Neuronal stem cell (in vitro differentiated cells): Measurements from ENCODE around the gene TAF4B.

ENCODE experiments used
- DNase-seq: peaks from one replicate; pipeline ENCODE4 v3.0.0-alpha.2; 2013; ENCODE audit warnings: low spot score
- H2AFZ ChIP-seq: one replicate; pipeline ENCODE4 v1.6.1; 2013; ENCODE audit warnings: mild to moderate bottlenecking, low read length, inconsistent platforms
- H2AK5ac ChIP-seq: 2 replicates; pipeline ENCODE4 v1.6.1; 2013; ENCODE audit warnings: low read depth, mild to moderate bottlenecking, inconsistent platforms, low read length, moderate library complexity, mixed read lengths
- H2BK120ac ChIP-seq: 2 replicates; pipeline ENCODE4 v1.6.1; 2013; ENCODE audit warnings: low read depth, mild to moderate bottlenecking, inconsistent platforms, low read length, moderate library complexity, mixed read lengths
- H2BK12ac ChIP-seq: one replicate; pipeline ENCODE4 v1.6.1; 2013; ENCODE audit warnings: low read length, inconsistent platforms
- H2BK15ac ChIP-seq: 2 replicates; pipeline ENCODE4 v1.6.1; 2013; ENCODE audit warnings: mild to moderate bottlenecking, low read length, inconsistent platforms, mixed read lengths
- H2BK5ac ChIP-seq: one replicate; pipeline ENCODE4 v1.6.1; 2013; ENCODE audit warnings: inconsistent platforms, mild to moderate bottlenecking, low read length, moderate library complexity
- H3K14ac ChIP-seq: one replicate; pipeline ENCODE4 v1.6.1; 2013; ENCODE audit warnings: low read length, inconsistent platforms
- H3K18ac ChIP-seq: 2 replicates; pipeline ENCODE4 v1.6.1; 2013; ENCODE audit warnings: low read length, inconsistent platforms
- H3K23ac ChIP-seq: 2 replicates; pipeline ENCODE4 v1.6.1; 2013; ENCODE audit warnings: low read depth, mild to moderate bottlenecking, mixed read lengths, low read length, inconsistent platforms; ENCODE audit not compliant: poor library complexity
- H3K27ac ChIP-seq: replicated peaks from 3 replicates; pipeline ENCODE4 v1.5.1; 2013; ENCODE audit warnings: low read length, inconsistent platforms
- H3K27me3 ChIP-seq, 3 experiments: 2 replicates each; pipeline ENCODE4 v1.6.1; 2013; ENCODE audit warnings: low read length in 3 of 3, mild to moderate bottlenecking in 2 of 3, inconsistent platforms in 1 of 3, low read depth in 1 of 3, mixed read lengths in 1 of 3, moderate library complexity in 1 of 3; ENCODE audit not compliant: control insufficient read depth in 3 of 3, insufficient read depth in 3 of 3
- H3K36me3 ChIP-seq, 2 donors: replicated peaks in 1 of 2; 2 replicates each; pipeline ENCODE4 v1.6.1; 2013; ENCODE audit warnings: low read length in 2 of 2; ENCODE audit not compliant: control insufficient read depth in 2 of 2, insufficient read depth in 2 of 2
- H3K4ac ChIP-seq: 2 replicates; pipeline ENCODE4 v1.6.1; 2013; ENCODE audit warnings: inconsistent platforms, mild to moderate bottlenecking, low read length, moderate library complexity
- H3K4me1 ChIP-seq, 2 donors: 1 replicate in 1 of 2; 2 replicates in 1 of 2; pipeline ENCODE4 v1.6.1; 2013; ENCODE audit warnings: low read length in 2 of 2, low read depth in 1 of 2; ENCODE audit not compliant: control insufficient read depth in 2 of 2, insufficient read depth in 1 of 2
- H3K4me2 ChIP-seq: one replicate; pipeline ENCODE4 v1.6.1; 2013; ENCODE audit warnings: mild to moderate bottlenecking, low read length, inconsistent platforms; ENCODE audit not compliant: insufficient read depth, poor library complexity, severe bottlenecking
- H3K4me3 ChIP-seq, 2 donors: 2 replicates each; pipeline ENCODE4 v1.5.1; 2013; ENCODE audit warnings: low read length in 2 of 2, mild to moderate bottlenecking in 2 of 2, inconsistent platforms in 1 of 2, moderate library complexity in 1 of 2
- H3K79me1 ChIP-seq: one replicate; pipeline ENCODE4 v1.6.1; 2013; ENCODE audit warnings: low read depth, mild to moderate bottlenecking, inconsistent platforms, low read length, moderate library complexity
- H3K9ac ChIP-seq: one replicate; pipeline ENCODE4 v1.6.1; 2013; ENCODE audit warnings: mild to moderate bottlenecking, low read depth, low read length, inconsistent platforms; ENCODE audit not compliant: poor library complexity
- H3K9me3 ChIP-seq, 2 donors: replicated peaks in 1 of 2; 2 replicates each; pipeline versions ENCODE3 to v1.6.1; 2013; ENCODE audit warnings: low read length in 2 of 2, mild to moderate bottlenecking in 2 of 2, inconsistent platforms in 1 of 2, low read depth in 1 of 2, mixed read lengths in 1 of 2, moderate library complexity in 1 of 2; ENCODE audit not compliant: control insufficient read depth in 2 of 2, insufficient read depth in 1 of 2
- H4K8ac ChIP-seq: one replicate; pipeline ENCODE4 v1.6.1; 2013; ENCODE audit warnings: low read depth, mild to moderate bottlenecking, inconsistent platforms, low read length, moderate library complexity
- H4K91ac ChIP-seq: one replicate; pipeline ENCODE4 v1.6.1; 2013; ENCODE audit warnings: low read length, low read depth, mild to moderate bottlenecking, inconsistent platforms; ENCODE audit not compliant: poor library complexity
- WGBS, 2 donors: extraction: QIAGEN DNeasy Blood & Tissue Kit; methylation state at CpG; one replicate each; pipeline ENCODE4 v1.1.7; 2013; ENCODE audit warnings: missing lambda C conversion rate in 2 of 2, mixed read lengths in 1 of 2; ENCODE audit not compliant: insufficient read length in 2 of 2, insufficient replicate concordance in 1 of 2; ENCODE audit errors: extremely low coverage in 2 of 2; 5-methylcytosine and 5-hydroxymethylcytosine counted together

Gene TAF4B

GRCh38 chr18:26227051-26227670, 916 bp downstream of the TAF4B start:
- Histone ChIP-seq H3K9ac (peak overlapping the region; percentile 92), H2BK5ac (no peak overlapping the region), H3K79me1 (no peaks in the 10 kb centered on the region), H3K36me3 (no peaks in the 10 kb centered on the region), H2AFZ (peak overlapping the region; percentile 100), H3K23ac (peak overlapping the region; percentile 85), H3K27ac (no peak overlapping the region), H3K4ac (no peak overlapping the region), H2BK15ac (no peak overlapping the region), H3K18ac (peak overlapping the region; percentile 89), H2AK5ac (peak overlapping the region; percentile 92), H3K4me1 (no peaks in the 10 kb centered on the region), H3K4me3 (peak overlapping the region; percentile 92 to 97), H2BK120ac (no peak overlapping the region), H3K27me3 (peaks cover 0 to 34% (median 9%) of the 10 kb centered on the region in 3 experiments), H4K8ac (no peak overlapping the region), H4K91ac (no peak overlapping the region), H2BK12ac (no peak overlapping the region), H3K9me3 (no peaks in the 10 kb centered on the region), H3K4me2 (peak overlapping the region; percentile 97), H3K14ac (peak overlapping the region; percentile 94)
- no CpG with 5 or more reads among the region's 28 CpGs for WGBS, 2 donors
- no peak for DNase-seq

DNA sequence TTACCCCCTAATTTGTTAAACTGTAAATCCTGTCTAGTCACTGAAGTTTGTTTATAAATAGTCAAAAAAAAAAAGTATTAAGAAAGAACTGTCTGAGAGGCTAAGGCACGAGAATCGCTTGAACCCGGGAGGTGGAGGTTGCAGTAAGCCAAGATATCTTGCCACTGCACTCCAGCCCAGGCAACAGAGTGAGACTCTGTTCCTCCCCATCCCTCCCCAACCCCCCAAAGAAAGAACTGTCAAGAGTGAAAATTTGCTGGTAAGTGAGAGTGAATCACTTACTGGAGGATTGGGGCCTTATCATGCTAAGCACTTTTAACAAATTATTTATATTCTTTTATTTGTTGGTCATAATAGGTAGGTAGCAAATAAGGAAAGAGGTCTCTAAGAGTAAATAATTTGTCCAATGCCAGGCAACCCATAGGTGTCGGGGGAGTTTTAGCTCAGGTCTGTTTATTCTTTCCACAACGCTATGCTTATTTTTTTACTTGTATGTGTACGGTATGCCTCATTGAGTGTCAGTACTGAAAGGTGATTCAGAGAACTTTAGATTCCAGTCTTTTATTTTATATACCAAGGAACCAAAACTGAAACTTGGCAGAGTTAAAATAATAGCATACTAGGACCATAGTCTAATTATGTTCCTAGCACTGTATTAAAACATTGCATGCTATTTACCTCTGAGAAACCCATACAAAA, 2.5 kb downstream of the TAF4B start:
- Histone ChIP-seq H3K4me2 (no peak overlapping the region), H3K27ac (no peak overlapping the region), H3K18ac (no peak overlapping the region), H2BK5ac (no peak overlapping the region), H2BK15ac (no peak overlapping the region), H3K14ac (no peak overlapping the region), H3K79me1 (no peaks in the 10 kb centered on the region), H3K23ac (no peak overlapping the region), H2AK5ac (no peak overlapping the region), H4K8ac (no peak overlapping the region), H2AFZ (no peak overlapping the region), H3K4me3 (no peak overlapping the region), H4K91ac (no peak overlapping the region), H2BK12ac (no peak overlapping the region), H3K4ac (no peak overlapping the region), H3K36me3 (no peaks in the 10 kb centered on the region), H3K9ac (no peak overlapping the region), H3K27me3 (peaks cover 0 to 34% (median 9%) of the 10 kb centered on the region in 3 experiments), H2BK120ac (no peak overlapping the region), H3K4me1 (peaks cover 4 to 6% of the 10 kb centered on the region in 2 donors), H3K9me3 (no peaks in the 10 kb centered on the region)
- no peak for DNase-seq
- WGBS, 2 donors = no CpG with 5 or more reads among the region's 6 CpGs

DNA sequence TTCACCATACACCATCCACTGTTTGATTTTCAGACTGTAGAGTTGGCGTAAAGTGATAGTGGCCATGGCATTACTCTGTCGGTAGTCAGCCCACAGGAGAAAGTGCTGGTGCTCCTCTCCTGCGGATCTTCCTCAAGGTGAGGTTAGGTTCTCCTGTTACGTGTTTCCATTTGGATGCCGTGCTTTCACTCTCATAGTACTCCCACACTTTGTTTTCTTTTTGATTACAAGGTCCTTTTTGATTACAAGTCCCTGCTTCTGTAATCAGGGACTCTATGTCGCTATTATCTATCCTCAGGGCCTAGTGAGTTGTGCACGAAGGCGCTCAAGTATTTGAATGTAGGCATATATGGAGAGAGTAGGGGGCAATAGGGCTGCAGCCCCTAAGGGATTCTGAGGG, 4.3 kb downstream of the TAF4B start:
- no peak overlapping the region for H3K4ac ChIP-seq
- H2BK15ac ChIP-seq = no peak overlapping the region
- no peak overlapping the region for H4K91ac ChIP-seq
- no peaks in the 10 kb centered on the region for H3K9me3 ChIP-seq
- H4K8ac ChIP-seq = no peak overlapping the region
- H2BK12ac ChIP-seq = no peak overlapping the region
- no peak overlapping the region for H3K27ac ChIP-seq
- H3K4me2 ChIP-seq = no peak overlapping the region
- no peaks in the 10 kb centered on the region for H3K79me1 ChIP-seq
- H2BK5ac ChIP-seq = no peak overlapping the region
- no peak overlapping the region for H3K23ac ChIP-seq
- H3K4me1 ChIP-seq = peaks cover 4 to 7% of the 10 kb centered on the region in 2 donors
- H3K18ac ChIP-seq = no peak overlapping the region
- H3K14ac ChIP-seq = no peak overlapping the region
- H3K27me3 ChIP-seq = peaks cover 0 to 22% (median 9%) of the 10 kb centered on the region in 3 experiments
- H3K36me3 ChIP-seq = no peaks in the 10 kb centered on the region
- H3K4me3 ChIP-seq = peak overlapping the region in 1 of 2 donors; percentile 58
- no CpG with 5 or more reads among the region's 8 CpGs for WGBS, 2 donors
- no peak overlapping the region for H2AFZ ChIP-seq
- DNase-seq = no peak
- no peak overlapping the region for H2AK5ac ChIP-seq
- no peak overlapping the region for H2BK120ac ChIP-seq
- H3K9ac ChIP-seq = no peak overlapping the region

DNA sequence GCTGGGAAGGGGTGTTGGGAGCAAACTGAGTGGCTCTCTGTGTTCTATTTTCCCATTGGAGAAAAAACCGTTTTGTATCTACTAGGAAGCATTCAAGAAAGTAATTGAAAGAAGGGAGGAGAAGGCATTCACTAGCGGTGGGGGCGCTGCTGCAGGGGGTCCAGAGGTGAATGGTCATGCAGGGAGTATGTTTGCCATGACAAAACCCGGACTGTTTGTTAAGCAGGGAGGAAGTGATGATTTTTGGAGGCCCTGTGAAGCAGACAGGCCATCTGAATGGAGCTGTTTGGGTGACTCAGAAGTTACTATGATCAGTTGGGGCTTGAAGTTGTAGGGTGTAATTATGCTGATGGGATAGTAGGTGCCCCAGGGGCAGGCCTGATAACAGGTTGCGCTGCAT, 7.0 kb downstream of the TAF4B start:
- Histone ChIP-seq H3K27me3 (peaks cover 0 to 8% (median 0%) of the 10 kb centered on the region in 3 experiments), H2BK120ac (no peak overlapping the region), H4K8ac (no peak overlapping the region), H3K23ac (no peak overlapping the region), H3K4ac (no peak overlapping the region), H3K9me3 (no peaks in the 10 kb centered on the region), H3K4me3 (no peak overlapping the region), H4K91ac (no peak overlapping the region), H3K9ac (no peak overlapping the region), H2BK5ac (no peak overlapping the region), H3K36me3 (no peaks in the 10 kb centered on the region), H2BK12ac (no peak overlapping the region), H3K4me2 (no peak overlapping the region), H2BK15ac (no peak overlapping the region), H3K79me1 (no peaks in the 10 kb centered on the region), H2AK5ac (no peak overlapping the region), H3K18ac (no peak overlapping the region), H3K14ac (no peak overlapping the region), H2AFZ (peak overlapping the region; percentile 59), H3K27ac (no peak overlapping the region), H3K4me1 (peaks cover 4 to 7% of the 10 kb centered on the region in 2 donors)
- WGBS, 2 donors = no CpG with 5 or more reads among the region's 5 CpGs
- DNase-seq = no peak
